NCI-H2196 (cell line): ENCODE data around the gene LRRC8E.
"Not testable (repeated sequence)": the region's sequence is repeated elsewhere in the genome, so short reads cannot be mapped to it uniquely, and the experiment has no call there.

Experiments
- DNase-seq: peaks from one replicate; lab custom pipeline; 2025; ENCODE audit not compliant: unreplicated experiment; lab: John Stamatoyannopoulos, UW

LRRC8E gene

DNA sequence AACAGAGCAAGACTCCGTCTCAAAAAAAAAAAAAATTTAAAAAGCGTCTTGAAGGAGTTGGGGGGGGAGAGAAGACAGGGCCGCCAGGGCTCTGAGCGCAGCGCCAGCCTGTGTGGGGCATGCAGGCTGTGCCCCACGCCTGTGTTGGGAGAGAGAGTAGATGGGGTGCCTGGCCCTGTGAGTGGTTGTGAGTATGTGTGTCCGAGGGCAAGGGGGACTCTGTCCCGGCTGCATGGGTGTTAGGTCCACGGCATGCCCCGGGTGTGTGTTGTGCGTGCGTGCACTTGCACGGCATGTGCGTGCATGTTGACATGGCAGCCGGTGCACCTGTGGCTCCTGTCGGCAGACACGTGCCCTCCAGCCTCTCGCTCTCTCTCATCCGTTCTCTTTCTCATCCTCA, 18.8 kb downstream of the LRRC8E start:
- no peak for DNase-seq

DNA sequence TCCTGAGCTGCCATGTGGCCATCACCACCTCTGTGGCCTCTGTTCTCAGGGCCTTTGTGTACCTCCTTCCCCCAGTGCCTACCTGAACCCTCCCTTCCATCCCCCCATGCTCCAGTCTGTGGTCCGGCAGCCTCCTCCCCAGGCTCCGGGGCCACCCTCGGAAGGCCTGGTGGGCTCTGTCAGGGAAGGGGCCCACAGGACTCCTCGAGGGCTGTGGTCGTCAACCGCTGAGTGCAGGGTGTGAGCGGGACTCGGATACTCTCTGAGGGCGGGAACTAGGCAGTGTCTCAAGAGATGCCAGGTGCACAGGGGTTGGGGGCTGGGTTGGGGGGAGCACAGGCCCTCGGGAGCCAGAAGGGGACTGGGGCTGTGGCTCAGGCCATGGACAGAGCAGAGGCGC, 19.2 kb downstream of the LRRC8E start:
- DNase-seq, result no peak

DNA sequence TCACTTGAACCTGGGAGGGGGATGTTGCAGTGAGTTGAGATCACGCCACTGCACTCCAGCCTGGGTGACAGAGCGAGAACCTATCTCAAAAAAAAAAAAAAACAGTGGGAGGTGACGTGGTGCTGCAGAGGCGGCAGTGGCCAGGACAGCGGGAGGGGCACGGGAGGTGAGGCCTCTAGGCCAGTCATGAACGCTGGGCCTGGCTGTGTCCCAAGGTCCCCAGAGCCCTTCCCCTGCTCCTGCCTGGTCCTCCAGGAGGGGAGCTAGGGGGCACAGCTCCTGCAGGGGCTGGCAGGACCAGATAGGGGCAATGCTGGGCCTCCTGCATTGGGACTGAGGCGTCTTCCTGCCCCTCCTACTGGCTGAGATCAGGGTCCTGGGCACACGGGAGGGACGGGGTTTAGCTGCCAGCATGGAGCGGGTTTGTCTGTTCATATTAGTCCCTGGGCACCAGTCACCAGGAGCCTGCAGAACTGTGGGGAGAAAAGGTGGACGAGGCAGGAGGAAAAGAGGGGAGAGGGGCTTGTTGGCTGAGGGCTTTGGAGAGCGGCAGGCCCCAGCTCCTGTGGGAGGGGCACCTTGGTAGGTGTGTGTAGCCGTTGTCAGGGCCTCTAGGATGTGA, 19.9 kb downstream of the LRRC8E start:
- DNase-seq, result no peak

DNA sequence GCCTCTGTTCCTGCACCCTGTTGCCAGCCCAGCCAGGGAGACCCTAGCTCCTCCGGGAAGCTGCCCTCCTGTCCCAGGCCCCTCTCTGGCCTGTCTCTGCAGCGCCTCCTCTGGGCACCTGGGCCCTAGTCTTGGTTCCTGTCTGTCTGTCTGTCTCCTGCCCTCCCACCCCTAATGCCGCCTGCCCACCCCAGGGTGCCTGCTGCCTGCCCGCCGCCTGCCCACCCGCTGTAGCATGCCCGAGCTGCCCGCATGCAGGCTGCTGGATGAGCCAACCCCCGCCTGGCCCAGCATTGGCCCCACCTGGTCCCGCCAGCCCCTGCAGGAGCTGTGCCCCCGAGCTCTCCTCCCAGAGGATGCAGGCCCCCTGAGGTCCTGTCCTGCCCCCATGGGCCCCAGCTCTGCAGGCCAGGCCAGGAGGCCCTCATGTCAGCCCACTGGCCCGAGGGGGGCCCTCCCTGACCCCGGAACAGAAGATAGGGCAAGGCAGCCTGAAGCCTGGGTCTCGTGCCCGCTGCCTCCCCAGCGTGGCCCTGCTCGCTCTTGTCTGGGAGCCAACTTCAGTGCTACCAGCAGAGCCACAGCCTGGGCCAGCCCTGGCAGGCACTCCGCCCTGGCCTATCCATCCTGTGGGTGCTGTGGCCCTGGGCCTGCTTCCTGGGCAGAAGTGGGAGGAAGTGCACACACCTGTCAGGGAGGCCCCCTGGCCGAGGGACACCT, 20.6 kb downstream of the LRRC8E start:
- no peak for DNase-seq

DNA sequence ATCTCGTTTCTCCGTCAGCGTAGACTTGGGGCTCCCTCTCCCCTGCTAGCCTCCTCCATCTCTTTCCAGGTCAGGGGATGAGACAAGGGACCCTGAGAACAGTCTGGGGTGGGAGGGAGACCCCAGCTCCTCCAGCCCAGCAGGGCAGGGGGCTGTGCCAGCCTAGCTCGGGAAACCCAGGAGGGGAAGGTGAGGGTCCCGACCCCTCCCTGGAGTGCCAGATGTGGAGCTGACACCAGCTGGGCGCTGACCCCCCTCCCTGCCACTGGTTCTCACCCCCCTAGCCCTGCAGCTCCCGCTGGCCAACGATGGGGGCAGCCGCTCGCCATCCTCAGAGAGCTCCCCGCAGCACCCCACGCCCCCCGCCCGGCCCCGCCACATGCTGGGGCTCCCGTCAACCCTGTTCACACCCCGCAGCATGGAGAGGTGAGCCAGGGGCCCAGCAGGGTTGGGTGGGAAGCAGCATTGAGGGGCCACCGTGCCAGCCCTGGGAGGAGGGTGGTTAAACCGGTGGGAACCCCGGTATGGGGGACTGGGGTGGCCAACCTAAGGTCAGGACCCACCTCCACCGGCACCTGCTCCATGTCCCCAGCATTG, 21.3 kb downstream of the LRRC8E start:
- DNase-seq, result no peak

DNA sequence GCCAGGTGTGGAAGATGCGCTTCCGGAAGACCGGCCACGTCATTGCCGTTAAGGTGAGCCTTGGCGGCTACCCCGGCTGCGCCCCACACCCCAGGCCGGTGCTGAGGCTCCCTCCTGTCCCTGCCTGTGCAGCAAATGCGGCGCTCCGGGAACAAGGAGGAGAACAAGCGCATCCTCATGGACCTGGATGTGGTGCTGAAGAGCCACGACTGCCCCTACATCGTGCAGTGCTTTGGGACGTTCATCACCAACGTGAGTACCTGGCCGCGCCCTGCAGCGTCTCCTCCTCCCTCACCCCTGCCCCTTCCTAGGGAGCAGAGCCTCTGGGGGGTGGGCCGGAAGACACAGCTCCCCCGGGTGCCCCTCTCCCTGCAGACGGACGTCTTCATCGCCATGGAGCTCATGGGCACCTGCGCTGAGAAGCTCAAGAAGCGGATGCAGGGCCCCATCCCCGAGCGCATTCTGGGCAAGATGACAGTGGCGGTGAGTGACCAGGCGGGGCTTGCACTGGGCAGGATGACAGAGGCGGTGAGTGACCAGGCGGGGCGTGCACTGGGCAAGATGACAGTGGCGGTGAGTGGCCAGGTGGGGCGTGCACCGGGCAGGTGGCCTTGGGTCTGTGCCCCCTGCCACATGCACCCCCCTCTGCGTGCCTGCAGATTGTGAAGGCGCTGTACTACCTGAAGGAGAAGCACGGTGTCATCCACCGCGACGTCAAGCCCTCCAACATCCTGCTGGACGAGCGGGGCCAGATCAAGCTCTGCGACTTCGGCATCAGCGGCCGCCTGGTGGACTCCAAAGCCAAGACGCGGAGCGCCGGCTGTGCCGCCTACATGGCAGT, 22.2 kb downstream of the LRRC8E start:
- no peak for DNase-seq

DNA sequence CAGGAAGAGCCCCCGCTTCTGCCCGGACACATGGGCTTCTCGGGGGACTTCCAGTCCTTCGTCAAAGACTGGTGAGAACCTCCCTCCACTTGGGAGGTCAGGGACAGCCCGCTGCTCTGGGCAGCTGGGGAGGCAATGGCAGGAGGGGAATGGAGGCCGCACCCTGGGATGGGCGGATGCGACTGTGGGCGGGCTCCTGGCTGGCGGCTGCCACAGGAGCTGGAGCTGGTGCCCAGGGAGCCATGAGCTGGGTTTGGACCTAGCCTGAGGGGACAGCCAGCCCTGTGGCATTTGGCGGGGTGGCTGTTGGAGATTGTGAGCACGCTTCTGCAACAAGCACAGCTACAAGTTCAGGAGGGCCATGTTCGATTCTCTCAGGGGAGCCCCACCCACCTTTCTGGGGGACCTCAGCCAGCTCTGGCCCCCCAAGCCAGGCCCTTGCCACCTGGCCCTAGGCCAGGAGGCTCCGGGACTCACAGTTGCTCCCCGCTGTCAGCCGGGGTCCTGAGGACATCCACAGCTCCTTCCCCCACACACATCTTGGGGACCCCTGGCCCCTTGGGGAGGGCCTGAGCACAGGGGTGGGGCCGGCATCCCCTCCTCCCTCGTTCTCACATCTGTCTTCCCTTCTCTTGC, 23.3 kb downstream of the LRRC8E start:
- DNase-seq, result no peak

DNA sequence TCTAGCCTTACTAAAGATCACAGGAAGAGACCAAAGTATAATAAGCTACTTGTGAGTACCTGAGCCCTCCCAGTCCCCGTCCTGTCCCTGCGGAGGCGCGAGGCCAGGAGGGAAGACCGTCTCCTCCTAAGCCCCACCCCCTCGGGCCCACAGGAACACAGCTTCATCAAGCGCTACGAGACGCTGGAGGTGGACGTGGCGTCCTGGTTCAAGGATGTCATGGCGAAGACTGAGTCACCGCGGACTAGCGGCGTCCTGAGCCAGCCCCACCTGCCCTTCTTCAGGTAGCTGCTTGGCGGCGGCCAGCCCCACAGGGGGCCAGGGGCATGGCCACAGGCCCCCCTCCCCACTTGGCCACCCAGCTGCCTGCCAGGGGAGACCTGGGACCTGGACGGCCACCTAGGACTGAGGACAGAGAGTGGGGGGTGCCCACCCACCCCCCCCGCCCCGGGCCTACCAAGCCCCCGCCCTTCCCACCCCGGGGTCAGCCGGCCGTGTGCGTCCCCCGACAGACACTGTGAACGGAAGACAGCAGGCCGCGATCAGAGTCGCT, 23.9 kb downstream of the LRRC8E start:
- no peak for DNase-seq

DNA sequence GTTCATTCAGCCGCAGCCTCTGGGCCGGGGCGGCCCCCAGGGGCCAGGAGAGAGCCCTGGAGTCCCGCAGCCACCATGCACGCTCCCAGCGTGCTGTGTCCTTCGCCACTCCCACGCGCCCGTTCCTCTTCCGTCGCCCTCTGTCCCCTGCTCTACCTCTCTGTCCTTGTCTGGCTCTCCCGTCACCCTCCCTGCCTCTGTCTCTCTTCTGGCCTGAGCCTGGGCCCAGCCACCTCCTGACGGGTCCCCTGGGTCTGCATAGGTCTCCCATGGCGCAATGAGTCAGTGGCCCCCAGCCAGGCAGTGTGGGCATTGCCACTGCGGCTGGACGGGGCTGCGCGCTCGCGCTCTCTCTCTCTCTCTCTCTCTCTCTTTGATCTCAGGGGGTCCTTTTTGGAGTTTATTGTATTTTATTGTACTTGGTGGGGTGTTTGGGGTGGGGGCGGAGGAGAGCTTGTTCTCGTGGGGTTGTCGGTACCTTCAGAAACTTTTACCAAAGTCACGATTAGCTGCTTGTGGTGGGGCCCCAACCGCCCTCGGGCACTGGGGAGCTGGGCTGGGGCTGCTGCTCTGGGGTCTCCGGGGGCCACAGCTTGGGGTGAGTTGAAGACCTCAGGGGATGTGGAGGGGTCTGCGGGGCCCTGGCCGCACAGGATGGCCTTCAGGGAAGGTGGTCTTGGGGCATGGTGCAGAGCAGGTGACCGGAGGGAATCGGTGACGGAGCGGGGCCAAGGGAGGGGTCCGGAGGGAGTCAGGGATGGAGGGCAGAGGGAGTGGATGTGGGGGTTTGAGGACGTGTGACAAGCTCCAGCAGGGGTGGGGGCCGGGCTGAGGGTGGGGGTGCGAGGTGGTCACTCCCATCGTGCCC, 24.6 kb downstream of the LRRC8E start:
- no peak for DNase-seq

DNA sequence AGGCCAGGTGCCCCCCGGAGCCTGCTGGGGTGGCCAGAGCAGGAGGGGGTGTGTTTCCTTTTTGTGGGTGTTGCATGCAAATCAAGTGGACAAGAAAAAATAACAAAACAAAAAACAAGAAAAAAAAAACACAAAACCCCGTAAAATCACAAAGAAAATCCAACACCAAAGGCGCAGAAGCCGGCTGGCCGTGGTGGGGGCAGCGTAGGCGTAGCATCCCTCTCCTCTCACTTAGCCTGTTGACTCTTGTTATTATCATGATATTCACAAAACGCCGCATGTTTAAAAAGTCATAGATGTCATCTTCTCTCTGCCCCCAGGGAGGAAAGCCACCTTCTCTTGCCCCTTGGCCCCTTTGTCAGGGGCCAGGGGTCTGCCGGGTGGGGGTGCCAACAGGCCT, 25.3 kb downstream of the LRRC8E start:
- no peak for DNase-seq

DNA sequence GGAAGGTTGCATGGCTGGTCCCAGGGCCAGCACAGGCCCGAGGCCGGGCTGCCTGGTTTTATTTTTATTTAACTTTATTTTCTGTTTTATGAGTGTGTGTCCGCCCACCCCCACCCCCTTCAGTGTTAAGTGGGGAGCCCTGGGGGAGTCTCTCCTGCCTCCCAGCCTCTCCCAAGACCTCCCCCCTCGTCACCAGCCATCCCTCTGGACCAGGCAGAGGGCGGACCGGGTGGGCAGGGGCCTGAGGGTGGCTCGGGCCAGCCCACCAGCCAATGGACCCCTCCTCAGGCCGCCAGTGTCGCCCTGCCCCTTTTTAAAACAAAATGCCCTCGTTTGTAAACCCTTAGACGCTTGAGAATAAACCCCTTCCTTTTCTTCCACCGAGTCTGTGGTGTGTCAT, 25.8 kb downstream of the LRRC8E start:
- no peak for DNase-seq

DNA sequence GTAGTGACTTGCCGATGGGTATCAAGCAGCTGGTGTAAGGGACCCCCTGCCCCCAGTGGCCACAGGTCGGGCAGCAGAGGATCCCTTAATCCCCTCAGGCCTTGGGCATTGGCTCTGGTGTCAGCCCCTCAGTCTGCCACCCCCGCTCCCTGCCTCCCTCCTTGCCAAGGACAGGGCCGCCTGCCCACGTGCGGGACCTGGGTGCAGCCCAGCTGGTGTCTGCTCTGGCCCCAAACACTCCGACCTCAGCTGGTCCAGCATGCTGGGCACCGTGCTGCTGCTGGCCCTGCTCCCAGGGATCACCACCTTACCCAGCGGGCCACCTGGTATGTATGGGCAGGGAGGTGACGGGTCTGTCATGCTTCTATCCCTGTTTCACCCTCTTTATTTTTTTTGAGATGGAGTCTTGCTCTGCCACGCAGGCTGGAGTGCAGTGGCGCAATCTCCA, 26.3 kb downstream of the LRRC8E start, which contains the start of gene TGFBR3L:
Gene TGFBR3L, plus strand, starts transcription at position 233 of the 448 bp plus-strand sequence.
- DNase-seq, result no peak

DNA sequence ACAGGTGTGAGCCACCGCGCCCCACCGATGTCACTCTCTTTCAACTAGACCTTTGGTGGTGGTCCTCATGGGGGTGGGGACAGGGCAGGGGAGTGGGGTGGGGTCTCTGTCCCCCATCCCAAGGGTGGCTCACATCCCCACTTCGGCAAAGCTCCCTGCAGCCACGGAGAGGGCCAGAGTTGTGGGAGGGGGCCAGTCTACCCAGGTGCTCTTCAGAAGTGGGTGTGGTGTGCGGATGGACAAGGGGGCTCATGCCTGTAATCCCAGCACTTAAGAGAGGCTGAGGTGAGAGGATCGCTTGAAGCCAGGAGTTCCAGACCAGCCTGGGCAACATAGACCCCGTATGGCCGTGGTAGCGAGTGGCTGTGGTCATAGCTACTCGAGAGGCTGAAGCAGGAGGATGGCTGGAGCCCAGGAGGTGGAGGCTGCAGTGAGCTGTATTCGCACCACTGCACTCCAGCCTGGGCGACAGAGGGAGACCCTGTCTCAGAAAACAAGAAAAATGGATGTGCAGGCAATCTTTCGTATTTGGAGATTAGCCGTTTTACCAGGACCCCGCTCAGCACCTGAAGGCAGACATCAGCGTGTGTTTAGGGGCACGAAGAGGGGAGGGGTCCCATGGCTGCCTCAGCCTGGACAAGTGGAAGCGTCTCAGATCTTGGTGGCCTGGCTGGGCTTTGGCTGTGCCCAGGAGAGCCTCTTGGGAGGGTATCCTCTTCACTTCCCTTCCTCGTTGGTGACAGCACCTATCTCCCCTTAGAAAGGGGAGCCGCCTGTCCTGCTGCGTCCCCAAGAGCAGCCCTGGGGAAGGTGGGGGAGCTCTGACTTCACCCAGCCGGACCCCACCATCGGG, 27.2 kb downstream of the LRRC8E start:
- DNase-seq, result no peak

DNA sequence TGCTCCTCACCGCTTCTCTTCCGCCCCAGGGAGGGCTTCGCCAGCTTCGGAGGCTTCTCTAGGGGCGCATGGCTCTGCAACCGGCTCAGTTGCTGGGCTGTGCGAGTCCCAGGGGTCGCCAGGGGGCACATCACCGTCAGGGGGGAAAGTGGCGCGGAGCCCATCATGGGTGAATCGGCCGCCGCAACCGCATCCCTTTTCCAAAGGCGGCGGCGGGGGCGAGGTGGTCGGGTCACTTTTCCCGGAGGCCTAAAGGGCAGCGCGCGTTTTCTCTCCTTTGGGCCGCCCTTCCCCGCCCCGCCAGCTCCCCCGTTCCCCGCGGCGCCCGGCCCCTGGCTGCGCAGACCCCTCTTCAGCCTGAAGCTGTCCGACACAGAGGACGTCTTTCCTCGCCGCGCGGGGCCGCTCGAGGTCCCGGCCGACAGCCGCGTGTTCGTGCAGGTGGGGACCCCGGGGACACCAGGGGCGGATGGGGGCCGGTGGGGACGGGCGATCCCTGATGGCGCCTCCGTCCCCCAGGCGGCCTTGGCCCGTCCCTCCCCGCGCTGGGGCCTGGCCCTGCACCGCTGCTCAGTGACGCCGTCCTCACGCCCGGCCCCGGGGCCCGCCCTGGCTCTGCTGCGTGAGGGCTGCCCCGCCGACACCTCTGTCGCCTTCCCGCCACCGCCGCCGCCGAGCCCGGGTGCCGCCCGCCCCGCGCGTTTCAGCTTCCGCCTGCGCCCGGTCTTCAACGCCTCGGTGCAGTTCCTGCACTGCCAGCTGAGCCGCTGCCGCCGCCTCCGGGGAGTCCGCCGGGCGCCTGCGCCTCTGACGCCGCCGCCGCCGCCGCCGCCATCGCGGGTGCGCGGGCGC, 28.0 kb downstream of the LRRC8E start:
- DNase-seq, result peak; percentile 25

DNA sequence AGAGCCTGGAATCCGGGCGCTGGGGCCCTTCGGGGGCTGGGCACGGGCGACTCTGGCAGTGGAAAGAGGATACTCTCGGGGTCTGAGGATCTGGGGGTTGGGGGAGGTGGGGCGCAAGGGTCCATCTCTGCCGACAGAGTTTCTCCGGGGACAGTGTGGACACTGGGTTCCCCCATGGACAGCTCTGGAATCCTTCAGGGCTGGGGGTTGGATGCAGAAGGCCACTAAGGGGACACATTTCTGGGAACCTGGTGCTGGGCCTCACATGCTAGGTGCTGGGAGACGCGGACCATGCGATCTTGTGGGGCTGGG, 28.6 kb downstream of the LRRC8E start:
- DNase-seq, result no peak

DNA sequence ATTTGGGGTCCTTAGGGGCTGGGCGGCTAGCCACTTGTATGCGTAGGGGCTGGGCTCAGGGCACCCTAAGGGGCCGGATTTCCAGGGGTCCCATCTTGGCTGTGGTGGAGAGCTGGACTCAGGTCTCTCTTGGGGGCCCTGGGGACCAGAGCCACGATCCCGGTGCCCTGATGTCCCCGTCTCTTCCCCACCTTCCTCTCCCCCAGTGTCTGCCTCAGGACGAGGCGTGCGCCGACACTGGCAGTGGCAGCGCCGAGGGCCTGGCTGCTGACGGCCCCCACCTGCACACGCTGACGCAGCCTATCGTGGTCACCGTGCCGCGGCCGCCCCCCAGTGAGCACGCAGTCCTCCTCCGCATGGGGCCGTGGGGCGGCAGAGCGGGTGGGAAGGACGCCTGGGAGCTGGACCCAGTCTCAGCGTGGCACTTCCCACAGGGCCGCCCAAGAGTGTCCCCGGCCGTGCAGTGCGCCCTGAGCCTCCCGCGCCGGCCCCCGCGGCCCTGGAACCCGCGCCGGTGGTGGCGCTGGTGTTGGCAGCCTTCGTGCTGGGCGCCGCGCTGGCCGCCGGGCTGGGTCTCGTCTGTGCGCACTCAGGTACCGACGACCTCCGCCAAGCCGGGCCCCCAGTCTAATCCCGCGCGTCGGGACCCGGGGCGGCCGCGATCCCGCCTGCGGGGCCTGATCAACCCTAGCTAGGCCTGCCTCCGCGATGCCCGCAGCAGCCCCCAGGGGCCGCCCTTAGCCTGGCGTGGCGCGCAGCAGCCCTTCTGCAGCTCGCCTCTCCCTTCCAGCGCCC, 29.2 kb downstream of the LRRC8E start:
- DNase-seq, result no peak

DNA sequence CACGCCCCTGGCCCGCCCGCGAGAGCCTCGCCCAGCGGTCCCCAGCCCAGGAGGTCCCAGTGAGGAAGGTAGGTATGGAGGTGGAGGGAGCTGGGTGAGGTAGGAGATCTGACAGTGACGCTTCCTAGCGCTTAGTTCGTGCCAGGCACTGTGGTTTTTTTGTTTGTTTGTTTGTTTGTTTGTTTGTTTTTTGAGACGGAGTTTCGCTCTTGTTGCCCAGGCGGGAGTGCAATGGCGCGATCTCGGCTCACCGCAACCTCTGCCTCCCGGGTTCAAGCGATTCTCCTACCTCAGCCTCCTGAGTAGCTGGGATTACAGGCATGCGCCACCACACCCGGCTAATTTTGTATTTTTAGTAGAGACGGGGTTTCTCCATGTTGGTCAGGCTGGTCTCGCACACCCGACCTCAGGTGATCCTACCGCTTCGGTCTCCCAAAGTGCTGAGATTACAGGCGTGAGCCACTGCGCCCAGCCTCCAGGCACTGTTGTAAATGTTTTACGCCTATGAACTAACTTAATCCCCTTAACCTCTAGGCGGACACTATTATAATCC, 29.8 kb downstream of the LRRC8E start:
- DNase-seq, result not testable (repeated sequence)
